RWPE1 (cell line): ENCODE results near the gene SNX33.
"Not testable (repeated sequence)": the region's sequence is repeated elsewhere in the genome, so short reads cannot be mapped to it uniquely, and the experiment has no call there.

ENCODE experiments used
- CTCF ChIA-PET: fragments of 350-600 bp; sonication (Branson Sonifier 250); formaldehyde crosslinking; extraction: SDS; loops from one replicate; lab custom pipeline; 2021; lab: Yijun Ruan, JAX
- POLR2A ChIA-PET: fragments of 400-600 bp; formaldehyde crosslinking; extraction: SDS; loops from one replicate; lab custom pipeline; 2020; ENCODE audit warnings: antibody characterized with exemption; ENCODE audit not compliant: low non-redundant PET; lab: Yijun Ruan, JAX
- DNase-seq: peaks from one replicate; pipeline ENCODE4 v3.0.0; 2012; ENCODE audit warnings: low spot score
- H3K27ac ChIP-seq: fragments of 450-650 bp; 2 replicates; pipeline ENCODE4 v1.5.1; 2017
- TF ChIP-seq, protein P1 (sequence below): fragments of 450-650 bp; conservative IDR thresholded peaks from 2 replicates; pipeline ENCODE4 v1.5.1; 2017; ENCODE audit warnings: low read depth, mild to moderate bottlenecking

Gene SNX33

GRCh38 chr15:75673426-75674235 is 25.9 kb downstream of the SNX33 start:
- TF ChIP-seq, protein P1, sequence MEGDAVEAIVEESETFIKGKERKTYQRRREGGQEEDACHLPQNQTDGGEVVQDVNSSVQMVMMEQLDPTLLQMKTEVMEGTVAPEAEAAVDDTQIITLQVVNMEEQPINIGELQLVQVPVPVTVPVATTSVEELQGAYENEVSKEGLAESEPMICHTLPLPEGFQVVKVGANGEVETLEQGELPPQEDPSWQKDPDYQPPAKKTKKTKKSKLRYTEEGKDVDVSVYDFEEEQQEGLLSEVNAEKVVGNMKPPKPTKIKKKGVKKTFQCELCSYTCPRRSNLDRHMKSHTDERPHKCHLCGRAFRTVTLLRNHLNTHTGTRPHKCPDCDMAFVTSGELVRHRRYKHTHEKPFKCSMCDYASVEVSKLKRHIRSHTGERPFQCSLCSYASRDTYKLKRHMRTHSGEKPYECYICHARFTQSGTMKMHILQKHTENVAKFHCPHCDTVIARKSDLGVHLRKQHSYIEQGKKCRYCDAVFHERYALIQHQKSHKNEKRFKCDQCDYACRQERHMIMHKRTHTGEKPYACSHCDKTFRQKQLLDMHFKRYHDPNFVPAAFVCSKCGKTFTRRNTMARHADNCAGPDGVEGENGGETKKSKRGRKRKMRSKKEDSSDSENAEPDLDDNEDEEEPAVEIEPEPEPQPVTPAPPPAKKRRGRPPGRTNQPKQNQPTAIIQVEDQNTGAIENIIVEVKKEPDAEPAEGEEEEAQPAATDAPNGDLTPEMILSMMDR = no peak
- no peak for DNase-seq
- CTCF ChIA-PET = interaction anchor here (0.7 kb wide), 1 partner anchor 51 kb away, joined by 3 read pairs; no protein-coding TSS in a partner anchor
- POLR2A ChIA-PET = interaction anchor here (1.5 kb wide), 1 partner anchor 22 kb away, joined by 4 read pairs; no protein-coding TSS in a partner anchor
- peak overlapping the region; percentile 98 for H3K27ac ChIP-seq

DNA sequence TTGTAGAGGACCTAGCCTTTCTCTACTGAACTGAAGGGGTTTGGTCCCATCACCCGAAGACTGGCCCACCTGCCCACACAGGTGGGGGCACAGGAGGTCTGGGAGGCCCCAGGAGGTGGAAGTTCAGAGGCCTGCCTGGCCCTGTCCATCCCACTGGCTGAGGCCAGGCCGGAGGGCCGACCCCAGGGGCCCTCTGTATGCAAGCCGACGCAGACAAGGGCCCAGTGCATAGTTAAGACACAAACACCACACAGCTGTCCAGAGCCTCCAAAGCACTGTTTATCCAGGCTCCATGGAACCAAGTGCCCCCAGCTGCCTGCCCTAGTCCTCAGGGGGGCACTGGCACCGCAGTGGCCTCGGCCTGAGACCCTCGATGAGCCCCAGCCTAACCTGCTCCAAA is 26.7 kb downstream of the SNX33 start:
- POLR2A ChIA-PET = interaction anchor here (0.7 kb wide), 1 partner anchor 49 kb away, joined by 3 read pairs; a partner anchor contains a TSS
- H3K27ac ChIP-seq = peak overlapping the region; percentile 98

GRCh38 chr15:75675579-75676404 is 28.1 kb downstream of the SNX33 start:
- TF ChIP-seq, protein P1 = no peak
- DNase-seq = no peak
- POLR2A ChIA-PET = interaction anchor here (0.5 kb wide), 2 partner anchors 43 to 229 kb away, joined by 5 read pairs; no protein-coding TSS in a partner anchor
- peak overlapping the region; percentile 98 for H3K27ac ChIP-seq
- CTCF ChIA-PET = interaction anchor here (0.6 to 1.3 kb wide), 4 partner anchors 10 to 662 kb away, joined by 3 to 6 read pairs (median 4); no protein-coding TSS in a partner anchor

More for the DNA sequence above, 26.7 kb downstream of the SNX33 start:
- TF ChIP-seq, protein P1 = no peak
- CTCF ChIA-PET = interaction anchor here (0.7 to 1.0 kb wide), 2 partner anchors 50 to 58 kb away, joined by 3 to 4 read pairs; no protein-coding TSS in a partner anchor
- no peak for DNase-seq

DNA sequence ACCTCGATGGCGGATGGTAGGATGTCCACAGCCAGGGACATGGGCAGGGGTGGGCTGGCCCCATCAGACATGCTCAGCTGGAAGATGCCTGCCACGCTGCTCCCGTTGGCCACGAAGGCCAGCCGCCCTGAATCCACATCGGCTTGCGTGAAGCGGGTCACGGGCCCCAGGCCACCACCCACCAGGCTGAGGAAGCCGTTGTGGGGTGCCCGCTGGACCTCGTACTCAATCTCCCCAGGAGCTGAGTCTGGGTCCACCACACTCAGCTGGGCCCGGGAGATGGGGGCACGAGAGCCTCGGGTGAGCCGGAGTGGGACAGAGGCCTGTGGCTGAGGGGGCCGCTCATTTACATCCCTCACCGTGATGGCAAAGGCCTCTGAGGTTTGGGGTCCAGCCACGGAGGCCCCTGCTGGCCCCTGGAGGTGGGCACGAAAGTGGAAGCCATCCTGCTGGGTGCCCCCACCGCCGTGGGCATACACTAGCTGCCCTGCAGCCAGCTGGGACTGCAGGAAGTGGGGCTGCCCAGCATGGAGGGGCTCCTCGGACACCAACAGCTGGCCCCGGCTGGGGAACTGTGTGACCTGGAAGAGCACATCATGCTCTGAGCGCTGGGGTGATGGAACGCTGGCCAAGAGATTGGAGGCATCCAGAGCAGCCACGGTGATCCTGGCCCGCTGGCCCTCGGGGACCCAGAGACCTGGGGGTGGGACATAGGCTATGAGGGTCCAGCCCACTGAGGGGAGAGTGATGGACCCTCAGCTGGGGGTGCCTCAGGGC is 29.2 kb downstream of the SNX33 start:
- H3K27ac ChIP-seq = no peak overlapping the region; the same call in 1 of the 2 replicates
- ChIA-PET CTCF (interaction anchor here (0.6 to 1.1 kb wide), 2 partner anchors 50 to 309 kb away, joined by 3 to 4 read pairs; no protein-coding TSS in a partner anchor), POLR2A (interaction anchor here (0.6 kb wide), 1 partner anchor 1841 kb away, joined by 3 read pairs; no protein-coding TSS in a partner anchor)
- TF ChIP-seq, protein P1 = no peak
- no peak for DNase-seq

GRCh38 chr15:75677465-75678323 is 30.0 kb downstream of the SNX33 start:
- TF ChIP-seq, protein P1 = no peak
- ChIA-PET CTCF (interaction anchor here (0.9 kb wide), 1 partner anchor 39 kb away, joined by 6 read pairs; no protein-coding TSS in a partner anchor), POLR2A (interaction anchor here (0.6 kb wide), 1 partner anchor 42 kb away, joined by 4 read pairs; no protein-coding TSS in a partner anchor)
- H3K27ac ChIP-seq = peak overlapping the region; percentile 12; the same call in 1 of the 2 replicates
- DNase-seq = no peak

DNA sequence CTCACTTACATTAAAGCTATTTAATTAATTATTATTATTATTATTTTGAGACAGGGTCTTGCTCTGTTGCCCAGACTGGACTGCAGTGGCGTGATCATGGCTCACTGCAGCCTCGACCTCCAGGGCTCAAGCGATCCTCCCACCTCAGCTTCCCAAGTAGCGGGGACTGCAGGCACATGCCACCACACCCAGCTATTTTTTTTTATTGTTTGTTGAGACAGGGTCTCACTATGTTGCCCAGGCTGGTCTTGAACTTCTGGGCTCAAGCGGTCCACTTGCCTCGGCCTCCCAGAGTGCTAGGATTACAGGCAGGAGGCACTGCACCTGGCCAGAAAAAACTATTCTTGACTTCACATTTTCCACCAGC is 30.6 kb downstream of the SNX33 start:
- peak overlapping the region; percentile 53 for H3K27ac ChIP-seq
- POLR2A ChIA-PET = interaction anchor here (0.6 kb wide), 1 partner anchor 42 kb away, joined by 4 read pairs; no protein-coding TSS in a partner anchor
- CTCF ChIA-PET = interaction anchor here (0.9 kb wide), 1 partner anchor 40 kb away, joined by 6 read pairs; no protein-coding TSS in a partner anchor
- not testable (repeated sequence) for DNase-seq
